Psoas muscle (tissue), 8 donors: ENCODE results near the gene CNNM1. TPM values are rescaled to one million over a fixed set of nuclear protein-coding genes. Genes with fewer than 3 reads are reported as not detected.

ENCODE experiments used
- ATAC-seq, 4 donors: fragments of 200-7000 bp; cut with Tn5 transposase; one replicate each; pipeline ENCODE4 v1.9.1; 2020; ENCODE audit warnings: moderate library complexity in 3 of 4, mild to moderate bottlenecking in 2 of 4
- DNase-seq, 2 donors: peaks; one replicate each; pipeline ENCODE4 v3.0.0-alpha.2; 2020
- H3K27ac ChIP-seq: fragments of 200-600 bp; one replicate; pipeline ENCODE4 v1.8.0; 2022
- H3K27me3 ChIP-seq, 3 donors: fragments of 200-600 bp in 1 of 3; one replicate each; pipeline versions ENCODE4 v1.6.1 to v1.8.0; 2013 to 2022; ENCODE audit warnings: low read length in 2 of 3, mild to moderate bottlenecking in 2 of 3, moderate library complexity in 1 of 3; ENCODE audit not compliant: insufficient read depth in 3 of 3
- H3K36me3 ChIP-seq, 2 donors: fragments of 200-600 bp in 1 of 2; one replicate each; pipeline versions ENCODE4 v1.6.1 to v1.8.0; 2013 to 2022; ENCODE audit warnings: low read depth in 1 of 2, mild to moderate bottlenecking in 1 of 2, moderate library complexity in 1 of 2; ENCODE audit not compliant: insufficient read depth in 1 of 2
- H3K4me1 ChIP-seq: fragments of 200-600 bp; one replicate; pipeline ENCODE4 v1.8.0; 2022
- H3K4me3 ChIP-seq: fragments of 200-600 bp; one replicate; pipeline ENCODE4 v1.8.0; 2022; ENCODE audit warnings: mild to moderate bottlenecking
- H3K9me3 ChIP-seq: fragments of 200-600 bp; one replicate; pipeline ENCODE4 v1.8.0; 2022
- WGBS, 3 donors: extraction: QIAGEN DNeasy Blood & Tissue Kit; methylation state at CpG; one replicate each; pipeline versions ENCODE4 v1.1.6 to v1.1.7; 2013; 5-methylcytosine and 5-hydroxymethylcytosine counted together
- intact Hi-C, 2 donors: fragments of 100-400 bp; cut with DNase I; formaldehyde crosslinking; loops; one replicate each; pipeline versions ENCODE4 v1.11.0 to v1.14.2; 2022
- long read RNA-seq, 2 donors: library from polyadenylated mRNA; unstranded; transcript quantifications; one replicate each; pipeline ENCODE4 v2.0.0, GENCODE V29; 2021
- polyA plus RNA-seq, 3 donors: library from polyadenylated mRNA; stranded (reverse); fragments of 200-250 nt; gene quantifications; one replicate each; pipeline ENCODE4 v1.2.3, GENCODE V29; 2013
- total RNA-seq, 4 donors: library from RNA; stranded (reverse); fragmentation: NEBNext Ultra II Directional in 2 of 4; extraction: Animal tissue kit (Norgen Biotek cat#: 25700) in 2 of 4; gene quantifications; one replicate each; pipeline versions ENCODE4 v1.2.1 to v1.2.4, GENCODE V29; 2021 to 2023
- TF ChIP-seq, protein P1 (sequence below): fragments of 200-600 bp; IDR thresholded peaks from one replicate; pipeline ENCODE4 v1.8.0; 2022; ENCODE audit warnings: antibody characterized with exemption
- donor health status: healthy with polysubstance abuse.
- donor health status: DM: no; HTN: no; CAD: no; lungs with moderate emphysema.
- donor health status: Bipolar disorder and iron deficiency.
- donor health status: healthy.
- donor health status: DM: yes; HTN: yes; CAD: no.
- donor health status: DM: no; HTN: no; CAD: no.
- donor health status: DM: no; HTN: no; CAD: no.
- donor health status: DM: yes; HTN: yes; CAD: no.

Gene CNNM1
- total RNA-seq = not detected
- polyA plus RNA-seq = under 1 TPM in 1 of 3 donors, not detected in 2; 0.01 TPM
- long read RNA-seq, donor 1 = 0 reads
- long read RNA-seq, donor 2 = 0 reads

- DNase-seq = peak in 1 of 2 donors; percentile 49
- 0 to 1% (median 0%) methylated on average over 15 to 24 of the region's 24 CpGs for WGBS, 3 donors
- TF ChIP-seq, protein P1, sequence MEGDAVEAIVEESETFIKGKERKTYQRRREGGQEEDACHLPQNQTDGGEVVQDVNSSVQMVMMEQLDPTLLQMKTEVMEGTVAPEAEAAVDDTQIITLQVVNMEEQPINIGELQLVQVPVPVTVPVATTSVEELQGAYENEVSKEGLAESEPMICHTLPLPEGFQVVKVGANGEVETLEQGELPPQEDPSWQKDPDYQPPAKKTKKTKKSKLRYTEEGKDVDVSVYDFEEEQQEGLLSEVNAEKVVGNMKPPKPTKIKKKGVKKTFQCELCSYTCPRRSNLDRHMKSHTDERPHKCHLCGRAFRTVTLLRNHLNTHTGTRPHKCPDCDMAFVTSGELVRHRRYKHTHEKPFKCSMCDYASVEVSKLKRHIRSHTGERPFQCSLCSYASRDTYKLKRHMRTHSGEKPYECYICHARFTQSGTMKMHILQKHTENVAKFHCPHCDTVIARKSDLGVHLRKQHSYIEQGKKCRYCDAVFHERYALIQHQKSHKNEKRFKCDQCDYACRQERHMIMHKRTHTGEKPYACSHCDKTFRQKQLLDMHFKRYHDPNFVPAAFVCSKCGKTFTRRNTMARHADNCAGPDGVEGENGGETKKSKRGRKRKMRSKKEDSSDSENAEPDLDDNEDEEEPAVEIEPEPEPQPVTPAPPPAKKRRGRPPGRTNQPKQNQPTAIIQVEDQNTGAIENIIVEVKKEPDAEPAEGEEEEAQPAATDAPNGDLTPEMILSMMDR = no peak
- Histone ChIP-seq H3K27me3 (peaks cover 0 to 79% (median 20%) of the 10 kb centered on the region in 3 donors), H3K4me3 (peak within 1 kb of the TSS; percentile 64), H3K27ac (no peak within 1 kb of the TSS), H3K36me3 (no peaks in the 10 kb centered on the region), H3K9me3 (no peaks in the 10 kb centered on the region), H3K4me1 (peaks cover 4% of the 10 kb centered on the region)
- peak in 3 of 4 donors; percentile 39 to 46 (median 46) for ATAC-seq
- intact Hi-C loops = no loop called here
Measured at GRCh38 chr10:99329304-99329553, at the start of gene CNNM1. TSS of gene CNNM1 (plus strand) at chr10:99329356. CDS start at chr10:99329388, 32 bp downstream.

GRCh38 chr10:99279626-99280111 lies 49.5 kb upstream of the CNNM1 start:
- Histone ChIP-seq H3K27ac (no peak overlapping the region), H3K4me3 (no peak overlapping the region), H3K4me1 (no peaks in the 10 kb centered on the region), H3K9me3 (no peaks in the 10 kb centered on the region), H3K27me3 (no peaks in the 10 kb centered on the region), H3K36me3 (no peaks in the 10 kb centered on the region)
- 18 to 35% (median 29%) methylated on average over 1 of the region's 1 CpG for WGBS, 3 donors
- intact Hi-C loops = no loop called here
- TF ChIP-seq, protein P1 = no peak
- ATAC-seq (no peak), DNase-seq (no peak)

- TF ChIP-seq, protein P1 = no peak
- intact Hi-C loops = no loop called here
- H3K27me3 ChIP-seq = no peaks in the 10 kb centered on the region
- no peak overlapping the region for H3K27ac ChIP-seq
- ATAC-seq = no peak
- 59 to 65% (median 65%) methylated on average over 2 of the region's 2 CpGs for WGBS, 3 donors
- no peaks in the 10 kb centered on the region for H3K9me3 ChIP-seq
- no peaks in the 10 kb centered on the region for H3K4me1 ChIP-seq
- no peak overlapping the region for H3K4me3 ChIP-seq
- no peak for DNase-seq
- H3K36me3 ChIP-seq = no peaks in the 10 kb centered on the region
Measured at GRCh38 chr10:99280472-99280871, 48.7 kb upstream of the CNNM1 start.

- TF ChIP-seq, protein P1 = no peak
- DNase-seq (no peak), ATAC-seq (no peak)
- H3K4me3 ChIP-seq = no peak overlapping the region
- H3K4me1 ChIP-seq = no peaks in the 10 kb centered on the region
- H3K36me3 ChIP-seq = no peaks in the 10 kb centered on the region
- H3K27me3 ChIP-seq = no peaks in the 10 kb centered on the region
- intact Hi-C loops = no loop called here
- no peaks in the 10 kb centered on the region for H3K9me3 ChIP-seq
- H3K27ac ChIP-seq = no peak overlapping the region
- WGBS, 3 donors = 5 to 18% (median 13%) methylated on average over 3 of the region's 3 CpGs
Measured at GRCh38 chr10:99285881-99286280, 43.3 kb upstream of the CNNM1 start.

GRCh38 chr10:99290306-99290705 lies 38.9 kb upstream of the CNNM1 start:
- no peak overlapping the region for H3K4me3 ChIP-seq
- WGBS, 3 donors = 83 to 86% (median 83%) methylated on average over 1 of the region's 1 CpG
- no peaks in the 10 kb centered on the region for H3K4me1 ChIP-seq
- H3K27me3 ChIP-seq = no peaks in the 10 kb centered on the region
- H3K27ac ChIP-seq = no peak overlapping the region
- H3K36me3 ChIP-seq = no peaks in the 10 kb centered on the region
- no peak for DNase-seq
- TF ChIP-seq, protein P1 = no peak
- no peak for ATAC-seq
- intact Hi-C loops = no loop called here
- no peaks in the 10 kb centered on the region for H3K9me3 ChIP-seq
